SK-N-MC (cell line): ENCODE data around the gene ADAMTS15.

Experiments used
- DNase-seq: peaks from one replicate; pipeline ENCODE4 v3.0.0-alpha.2; 2011; ENCODE audit warnings: low read depth, low spot score
- H3K27ac ChIP-seq: fragments of 200-600 bp; sonication (generic); 2 replicates; pipeline ENCODE4 v1.5.1; 2016; ENCODE audit warnings: mixed run types
- H3K36me3 ChIP-seq: fragments of 200-600 bp; sonication (generic); 2 replicates; pipeline ENCODE4 v1.6.1; 2017; ENCODE audit warnings: antibody characterized with exemption, low read length, mixed read lengths; ENCODE audit not compliant: insufficient read depth
- H3K4me3 ChIP-seq: fragments of 200-600 bp; sonication (generic); 2 replicates; pipeline ENCODE4 v1.5.1; 2016
- H3K9ac ChIP-seq: fragments of 200-600 bp; sonication (generic); 2 replicates; pipeline ENCODE4 v1.8.0; 2017; ENCODE audit warnings: mixed run types, mixed read lengths; ENCODE audit not compliant: insufficient read length
- H3K9me3 ChIP-seq: fragments of 200-600 bp; sonication (generic); 2 replicates; pipeline ENCODE4 v1.6.1; 2017; ENCODE audit warnings: low read depth, mild to moderate bottlenecking, antibody characterized with exemption, low read length, moderate library complexity, mixed read lengths
- EZH2 ChIP-seq: fragments of 200-600 bp; sonication (generic); IDR thresholded peaks from one replicate; pipeline ENCODE4 v1.6.1; 2017; ENCODE audit warnings: antibody characterized with exemption
- FOXP2 ChIP-seq: optimal IDR thresholded peaks from 2 replicates; pipeline ENCODE3; 2011; ENCODE audit warnings: mild to moderate bottlenecking, moderate library complexity; ENCODE audit not compliant: insufficient read depth; ENCODE audit errors: extremely low read length, control extremely low read depth
- POLR2AphosphoS5 ChIP-seq: IDR thresholded peaks from 2 replicates; pipeline ENCODE4 v1.6.1; 2012; ENCODE audit warnings: mild to moderate bottlenecking, low read depth, low read length, borderline replicate concordance

ADAMTS15 gene

DNA sequence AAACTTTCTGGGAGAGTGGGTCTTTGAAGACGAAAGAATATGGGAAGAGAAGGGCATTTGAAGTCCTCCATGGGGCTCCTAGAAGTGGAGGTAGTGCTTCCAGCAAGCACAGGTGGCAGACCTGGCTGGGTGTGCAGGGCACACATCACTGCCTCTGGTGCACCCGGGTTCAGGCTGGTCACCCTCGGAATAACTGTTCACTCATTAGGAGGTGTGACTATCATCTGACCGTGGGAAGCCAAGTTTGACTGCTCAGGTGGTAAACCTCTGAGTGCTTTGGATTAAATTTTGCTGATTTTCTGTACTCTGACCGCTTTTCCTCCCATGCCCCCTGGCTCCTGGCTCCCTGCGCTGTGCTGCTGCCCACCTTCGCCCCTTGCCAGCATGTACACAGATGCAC, 11.1 kb downstream of the ADAMTS15 start:
- Histone ChIP-seq H3K4me3 (no peak overlapping the region), H3K9ac (no peak overlapping the region), H3K27ac (no peak overlapping the region), H3K9me3 (no peaks in the 10 kb centered on the region), H3K36me3 (no peaks in the 10 kb centered on the region)
- TF ChIP-seq EZH2 (no peak), POLR2AphosphoS5 (no peak), FOXP2 (no peak)
- no peak for DNase-seq

DNA sequence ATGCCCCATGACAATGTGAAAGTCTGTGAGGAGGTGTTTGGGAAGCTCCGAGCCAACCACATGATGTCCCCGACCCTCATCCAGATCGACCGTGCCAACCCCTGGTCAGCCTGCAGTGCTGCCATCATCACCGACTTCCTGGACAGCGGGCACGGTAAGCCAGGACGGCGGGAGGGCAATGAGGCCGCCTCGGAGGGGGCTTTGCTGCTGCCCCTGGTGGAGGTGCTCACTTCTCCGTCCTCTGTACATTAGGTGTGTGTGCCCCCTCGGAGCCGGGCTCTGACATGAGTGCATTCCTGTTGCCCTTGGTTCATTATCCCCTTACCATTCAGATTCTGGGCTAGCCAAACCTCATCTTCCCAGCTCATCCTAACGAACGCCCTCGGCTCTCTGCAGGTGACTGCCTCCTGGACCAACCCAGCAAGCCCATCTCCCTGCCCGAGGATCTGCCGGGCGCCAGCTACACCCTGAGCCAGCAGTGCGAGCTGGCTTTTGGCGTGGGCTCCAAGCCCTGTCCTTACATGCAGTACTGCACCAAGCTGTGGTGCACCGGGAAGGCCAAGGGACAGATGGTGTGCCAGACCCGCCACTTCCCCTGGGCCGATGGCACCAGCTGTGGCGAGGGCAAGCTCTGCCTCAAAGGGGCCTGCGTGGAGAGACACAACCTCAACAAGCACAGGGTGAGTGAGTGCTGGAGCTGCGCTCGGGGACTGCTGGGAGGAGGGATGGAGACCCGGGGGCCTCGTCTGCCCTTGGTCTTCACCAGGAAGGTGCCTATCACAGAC, 13.8 kb downstream of the ADAMTS15 start:
- TF ChIP-seq POLR2AphosphoS5 (no peak), FOXP2 (no peak), EZH2 (no peak)
- no peak for DNase-seq
- no peak overlapping the region for H3K9ac ChIP-seq
- no peaks in the 10 kb centered on the region for H3K9me3 ChIP-seq
- no peak overlapping the region for H3K4me3 ChIP-seq
- no peak overlapping the region for H3K27ac ChIP-seq
- H3K36me3 ChIP-seq: no peaks in the 10 kb centered on the region

DNA sequence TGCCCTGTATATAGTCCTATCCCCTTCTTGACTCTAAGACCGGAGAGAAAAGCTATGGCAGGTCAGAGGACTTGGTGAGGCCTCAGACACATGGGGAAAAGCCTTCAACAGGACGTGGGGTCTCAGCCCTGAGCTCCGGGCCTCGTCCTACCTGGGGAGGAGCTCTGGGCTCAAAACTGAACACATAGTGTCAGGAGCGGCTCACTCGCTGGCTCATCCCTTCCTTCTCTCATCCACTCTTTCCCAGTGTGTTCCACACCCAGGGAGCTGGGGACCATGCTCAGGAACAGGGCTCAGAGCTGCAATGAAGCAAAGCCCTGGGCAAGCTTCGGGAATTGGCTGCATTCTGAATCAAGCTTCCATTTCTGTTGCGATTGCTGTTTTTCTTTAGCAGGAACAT, 14.5 kb downstream of the ADAMTS15 start:
- no peak overlapping the region for H3K27ac ChIP-seq
- H3K9ac ChIP-seq: no peak overlapping the region
- H3K4me3 ChIP-seq: no peak overlapping the region
- TF ChIP-seq EZH2 (no peak), POLR2AphosphoS5 (no peak), FOXP2 (no peak)
- H3K36me3 ChIP-seq: no peaks in the 10 kb centered on the region
- no peak for DNase-seq
- H3K9me3 ChIP-seq: no peaks in the 10 kb centered on the region

DNA sequence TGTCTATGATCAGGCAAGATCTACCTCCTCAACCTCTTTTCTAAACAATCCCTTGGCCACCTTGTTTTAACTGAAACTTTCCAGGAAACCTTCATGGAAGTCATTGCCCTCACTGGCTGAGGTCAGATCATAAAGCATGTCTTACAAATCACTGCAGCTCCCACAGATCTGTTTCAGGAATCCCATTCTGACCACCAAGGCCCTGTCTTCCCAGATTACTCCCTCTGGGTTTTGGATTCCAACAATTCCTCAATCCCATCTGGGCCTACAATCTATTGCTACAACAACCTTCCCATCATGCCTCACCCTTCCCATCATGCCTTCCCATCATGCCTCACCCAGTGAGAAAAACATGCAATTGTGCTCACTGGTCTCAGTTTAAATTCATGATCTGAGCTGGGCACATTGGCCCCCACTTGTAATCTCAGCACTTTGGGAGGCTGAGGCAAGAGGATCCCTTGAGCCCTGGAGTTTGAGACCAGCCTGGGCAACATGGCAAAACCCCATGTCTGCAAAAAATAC, 15.9 kb downstream of the ADAMTS15 start:
- Histone ChIP-seq H3K4me3 (no peak overlapping the region), H3K27ac (no peak overlapping the region), H3K36me3 (no peaks in the 10 kb centered on the region), H3K9me3 (no peaks in the 10 kb centered on the region), H3K9ac (no peak overlapping the region)
- no peak for TF ChIP-seq EZH2
- TF ChIP-seq FOXP2: no peak
- TF ChIP-seq POLR2AphosphoS5: no peak
- no peak for DNase-seq

DNA sequence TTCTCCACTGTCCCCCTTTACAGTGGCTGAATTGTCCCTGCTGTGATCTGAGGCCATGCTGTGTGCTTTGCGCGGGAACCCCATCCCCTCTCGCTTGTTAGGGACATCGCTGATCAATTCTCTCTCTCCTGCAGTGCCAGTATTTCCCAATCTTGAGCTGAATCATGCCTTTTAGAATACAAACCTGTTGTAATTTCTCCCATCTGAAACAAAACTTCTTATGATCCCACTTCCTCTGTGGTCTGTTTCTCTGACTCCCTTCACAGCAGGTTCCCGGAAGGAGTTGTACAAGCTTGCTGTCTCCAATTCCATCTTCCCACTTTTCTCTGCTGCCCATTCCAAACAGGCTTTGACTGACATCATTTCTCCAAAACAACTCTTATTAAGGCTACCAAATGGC, 16.8 kb downstream of the ADAMTS15 start:
- Histone ChIP-seq H3K9me3 (no peaks in the 10 kb centered on the region), H3K9ac (no peak overlapping the region), H3K27ac (no peak overlapping the region), H3K36me3 (no peaks in the 10 kb centered on the region), H3K4me3 (no peak overlapping the region)
- DNase-seq: peak; percentile 42
- TF ChIP-seq EZH2 (no peak), POLR2AphosphoS5 (no peak), FOXP2 (no peak)

DNA sequence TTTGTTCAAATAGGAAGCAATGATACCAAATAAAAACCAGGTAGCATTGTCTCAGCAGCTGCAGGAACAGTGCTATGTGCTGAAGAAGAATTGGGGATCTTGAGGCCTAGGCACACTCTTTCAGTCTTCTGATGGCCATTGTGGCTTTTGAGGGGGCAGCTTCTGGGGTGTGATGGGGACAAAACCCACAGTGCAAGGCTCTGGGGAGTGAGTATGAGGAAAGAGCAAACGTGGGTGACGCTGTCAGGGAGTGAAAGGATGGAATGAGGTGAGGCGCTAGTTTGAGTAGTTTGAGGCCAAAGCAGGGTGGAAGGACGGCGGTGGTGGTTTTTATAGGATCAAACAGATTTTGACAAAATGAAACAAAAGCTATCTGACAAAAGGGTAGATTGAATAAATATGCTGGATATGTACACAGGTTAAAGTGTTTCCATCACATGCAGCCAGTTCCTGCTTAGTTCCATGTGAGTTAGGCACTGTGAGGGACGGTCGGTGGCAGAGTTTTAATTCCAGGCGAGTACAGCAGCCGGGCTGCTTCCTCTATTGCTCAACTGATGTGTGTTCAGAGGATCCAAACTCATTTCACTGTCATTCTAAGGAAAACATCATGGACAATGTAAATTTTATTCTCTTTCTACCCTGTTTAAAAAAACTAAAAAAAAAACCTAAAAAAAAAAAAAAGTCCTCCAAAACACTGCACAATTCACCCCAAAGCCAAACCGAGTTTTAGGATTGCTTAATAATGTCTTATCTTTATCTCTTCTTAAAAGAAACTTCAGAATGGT, 18.9 kb downstream of the ADAMTS15 start:
- DNase-seq: no peak
- H3K9ac ChIP-seq: no peak overlapping the region
- H3K36me3 ChIP-seq: no peaks in the 10 kb centered on the region

DNA sequence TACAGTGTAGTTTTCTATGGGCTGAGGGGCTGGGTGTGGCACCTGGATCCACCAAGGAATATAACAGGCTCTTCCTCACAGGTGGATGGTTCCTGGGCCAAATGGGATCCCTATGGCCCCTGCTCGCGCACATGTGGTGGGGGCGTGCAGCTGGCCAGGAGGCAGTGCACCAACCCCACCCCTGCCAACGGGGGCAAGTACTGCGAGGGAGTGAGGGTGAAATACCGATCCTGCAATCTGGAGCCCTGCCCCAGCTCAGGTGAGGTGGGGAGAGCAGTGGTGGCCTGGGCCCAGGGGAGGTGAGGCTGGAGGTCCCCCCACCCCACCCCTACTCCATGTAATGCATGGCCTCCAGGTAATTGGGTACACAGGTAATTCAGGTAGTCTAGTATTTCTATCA, 20.7 kb downstream of the ADAMTS15 start:
- DNase-seq: no peak
- Histone ChIP-seq H3K9ac (no peak overlapping the region), H3K27ac (no peak overlapping the region), H3K9me3 (no peaks in the 10 kb centered on the region), H3K36me3 (no peaks in the 10 kb centered on the region), H3K4me3 (no peak overlapping the region)
- no peak for TF ChIP-seq POLR2AphosphoS5
- TF ChIP-seq FOXP2: no peak

More for the DNA sequence above, 18.9 kb downstream of the ADAMTS15 start:
- H3K27ac ChIP-seq: no peak overlapping the region
- TF ChIP-seq FOXP2 (no peak), EZH2 (no peak), POLR2AphosphoS5 (no peak)
- no peaks in the 10 kb centered on the region for H3K9me3 ChIP-seq
- no peak overlapping the region for H3K4me3 ChIP-seq

DNA sequence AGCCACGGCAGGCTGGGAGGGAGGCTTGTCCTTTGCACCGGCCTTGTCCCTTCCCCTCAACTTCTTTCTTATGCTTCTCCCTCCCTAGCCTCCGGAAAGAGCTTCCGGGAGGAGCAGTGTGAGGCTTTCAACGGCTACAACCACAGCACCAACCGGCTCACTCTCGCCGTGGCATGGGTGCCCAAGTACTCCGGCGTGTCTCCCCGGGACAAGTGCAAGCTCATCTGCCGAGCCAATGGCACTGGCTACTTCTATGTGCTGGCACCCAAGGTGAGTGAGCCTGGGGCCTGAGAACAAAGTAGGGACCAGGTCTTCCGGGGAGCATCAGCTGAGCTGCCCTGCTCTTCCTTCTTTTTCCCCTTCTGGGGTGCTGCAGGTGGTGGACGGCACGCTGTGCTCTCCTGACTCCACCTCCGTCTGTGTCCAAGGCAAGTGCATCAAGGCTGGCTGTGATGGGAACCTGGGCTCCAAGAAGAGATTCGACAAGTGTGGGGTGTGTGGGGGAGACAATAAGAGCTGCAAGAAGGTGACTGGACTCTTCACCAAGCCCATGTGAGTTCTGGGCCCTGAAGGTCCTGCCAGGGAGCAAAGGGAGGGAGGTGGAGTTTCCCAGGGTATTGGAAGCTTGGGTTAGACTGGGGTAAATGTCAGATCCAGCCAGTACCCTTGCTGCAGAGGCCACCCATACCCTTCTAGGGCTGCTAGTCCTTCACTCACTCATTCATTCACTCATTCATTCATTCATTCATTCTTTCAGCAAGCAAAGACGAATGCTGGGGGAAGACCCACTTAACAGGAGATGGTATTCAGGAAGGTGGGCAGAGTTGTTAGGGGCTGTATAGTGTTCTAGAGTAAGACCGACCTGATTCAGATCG, 22.6 kb downstream of the ADAMTS15 start:
- no peak for TF ChIP-seq POLR2AphosphoS5
- TF ChIP-seq EZH2: no peak
- no peak for TF ChIP-seq FOXP2
- Histone ChIP-seq H3K9ac (no peak overlapping the region), H3K9me3 (no peaks in the 10 kb centered on the region), H3K4me3 (no peak overlapping the region), H3K27ac (no peak overlapping the region), H3K36me3 (no peaks in the 10 kb centered on the region)
- no peak for DNase-seq
